GM21515 (cell line): ENCODE results near the gene WDR37.
"Not testable (repeated sequence)": the region's sequence is repeated elsewhere in the genome, so short reads cannot be mapped to it uniquely, and the experiment has no call there.

Experiments used
- ATAC-seq: cut with Tn5 transposase; IDR thresholded peaks from one replicate; pipeline ENCODE4 v1.9.1; 2021; ENCODE audit not compliant: unreplicated experiment

The WDR37 gene

GRCh38 chr10:1149793-1150637 lies 93.8 kb downstream of the WDR37 start:
- no peak for ATAC-seq

- ATAC-seq, result no peak
Measured at GRCh38 chr10:1150638-1150955, 94.4 kb downstream of the WDR37 start.

DNA sequence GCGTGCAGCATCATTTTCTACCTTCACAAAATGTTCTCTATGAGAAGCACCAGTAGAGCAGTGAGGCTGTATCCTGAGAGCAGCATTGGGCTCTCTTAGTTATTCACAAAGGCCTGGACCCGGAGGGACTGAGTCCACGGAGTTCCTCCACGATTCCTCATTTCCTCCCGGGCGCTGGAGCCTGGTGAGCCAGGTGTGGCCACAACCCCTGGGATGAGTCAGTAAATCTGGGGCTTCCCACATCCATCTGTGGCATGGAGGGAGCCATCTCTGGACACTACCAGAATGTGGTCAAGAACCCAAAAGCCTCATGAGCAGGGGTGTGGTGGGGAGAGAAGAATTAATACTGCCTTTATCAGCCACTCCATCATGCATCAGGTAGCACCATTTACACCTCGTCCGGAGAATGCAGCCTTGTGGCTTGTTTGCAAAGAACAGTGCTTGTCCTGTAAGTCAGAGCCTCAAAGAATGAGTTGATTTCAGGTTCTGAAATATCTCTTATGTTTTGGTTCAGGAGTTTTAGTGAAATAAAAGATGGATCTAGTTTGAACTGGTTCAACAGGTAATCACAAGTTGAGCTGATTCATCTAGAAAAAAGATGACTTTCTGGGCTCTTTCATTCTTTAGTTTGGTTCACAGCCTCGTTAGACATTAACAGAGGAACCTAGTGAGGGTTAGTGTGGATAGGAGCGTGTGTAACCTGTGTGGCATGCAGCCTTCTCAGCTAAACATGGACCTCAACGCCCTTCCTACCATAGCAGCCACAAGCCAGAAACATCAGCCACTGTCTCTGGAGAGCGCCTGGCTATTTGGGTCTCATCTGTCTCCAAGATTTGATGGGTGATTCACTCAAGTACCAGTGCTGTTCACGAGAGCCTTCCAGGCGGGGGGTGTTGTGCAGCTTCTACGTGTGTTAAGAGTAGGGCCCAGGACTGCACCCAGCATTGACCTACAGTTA lies 95.2 kb downstream of the WDR37 start:
- ATAC-seq, result no peak

GRCh38 chr10:1152386-1153250 lies 96.4 kb downstream of the WDR37 start:
- ATAC-seq, result no peak

- no peak for ATAC-seq
Measured at GRCh38 chr10:1153251-1153763, 97.1 kb downstream of the WDR37 start.

DNA sequence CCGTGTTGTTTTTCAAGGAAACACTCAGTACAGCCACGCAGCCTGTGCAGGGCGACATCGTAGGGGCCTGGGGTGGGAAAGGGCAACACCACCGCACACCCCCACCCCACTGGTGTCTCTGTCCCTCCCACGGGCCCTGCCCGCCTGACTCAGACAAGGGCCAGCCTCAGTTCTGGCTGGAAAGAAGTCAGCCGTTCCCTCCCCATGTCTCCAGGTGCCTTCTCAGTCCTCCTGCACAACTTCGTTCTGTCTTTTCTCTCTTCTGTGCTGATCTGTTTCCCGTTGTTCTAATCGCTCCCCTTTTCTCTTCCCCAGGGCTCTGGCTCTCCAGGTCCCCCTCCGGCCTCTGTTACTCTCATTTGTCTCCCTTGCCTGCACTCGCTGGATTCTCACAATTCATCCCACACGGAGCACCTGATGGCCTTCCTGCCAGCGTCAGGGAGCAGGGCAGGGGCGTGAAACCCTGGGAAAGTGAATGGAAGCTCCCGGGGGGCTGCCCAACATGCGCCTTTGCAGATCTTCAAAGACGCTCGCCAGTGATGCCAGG lies 97.7 kb downstream of the WDR37 start:
- no peak for ATAC-seq

GRCh38 chr10:1154531-1155295 lies 98.5 kb downstream of the WDR37 start:
- no peak for ATAC-seq

GRCh38 chr10:1155791-1156615 lies 99.8 kb downstream of the WDR37 start:
- ATAC-seq, result no peak

DNA sequence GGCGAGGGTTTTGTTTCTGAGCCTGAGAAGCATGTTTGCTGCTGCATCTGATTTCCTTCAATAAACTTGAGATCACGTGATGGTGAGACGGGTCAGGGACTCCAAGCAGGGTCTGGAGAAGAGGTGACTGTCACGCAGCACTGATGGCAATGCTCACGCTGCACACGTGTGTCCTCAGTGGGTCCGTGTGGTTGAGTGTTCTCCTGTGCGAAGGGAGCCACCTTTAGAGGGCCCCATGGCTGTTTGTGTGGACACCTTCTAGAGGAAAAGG lies 100.4 kb downstream of the WDR37 start:
- ATAC-seq, result no peak

DNA sequence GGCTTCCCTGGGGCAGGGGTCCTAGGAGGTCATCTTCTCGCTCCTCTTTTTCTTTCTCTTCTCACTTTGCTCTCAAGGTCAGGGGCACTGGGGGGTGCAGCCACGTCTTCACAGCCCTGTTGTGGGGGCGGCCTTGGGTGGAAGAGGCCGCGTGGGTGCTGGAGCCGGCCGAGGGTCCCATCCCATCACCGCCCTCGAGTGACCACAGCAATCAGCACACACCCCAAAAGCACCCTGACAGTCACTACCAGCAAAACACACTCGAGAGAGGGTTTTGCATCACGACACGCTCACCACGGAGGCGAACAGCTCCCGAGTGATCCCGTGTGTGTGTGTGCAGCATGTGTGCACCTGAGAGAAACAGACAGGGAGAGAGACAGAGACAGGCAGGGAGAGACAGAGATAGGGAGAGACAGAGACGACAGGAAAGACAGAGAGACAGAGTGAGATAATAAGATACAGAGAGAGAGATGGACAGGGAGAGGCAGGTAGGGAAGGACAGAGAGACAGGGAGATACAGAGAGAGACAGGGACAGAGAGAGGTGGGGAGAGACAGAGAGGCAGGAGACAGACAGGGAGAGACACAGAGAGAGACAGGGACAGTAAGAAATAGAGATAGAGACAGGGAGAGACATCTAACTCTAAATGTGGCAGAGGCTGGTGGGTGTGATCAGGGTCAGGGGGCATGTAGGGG lies 100.9 kb downstream of the WDR37 start:
- no peak for ATAC-seq

DNA sequence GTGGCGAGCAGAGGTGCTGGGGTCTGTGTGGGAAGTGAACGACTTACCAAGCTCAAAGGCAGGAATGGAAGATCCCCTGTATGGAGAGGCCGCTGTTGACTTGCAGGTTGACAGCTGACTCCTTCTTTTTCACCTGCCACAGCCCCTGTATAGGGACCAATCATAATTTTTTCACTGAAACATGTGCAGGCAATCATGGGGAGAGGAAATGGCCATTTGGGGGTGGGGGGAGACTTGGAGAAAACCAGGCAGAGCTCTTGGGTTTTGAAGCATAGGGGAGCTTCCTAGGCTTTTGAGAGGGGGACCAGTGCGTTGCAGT lies 101.4 kb downstream of the WDR37 start:
- ATAC-seq, result no peak

DNA sequence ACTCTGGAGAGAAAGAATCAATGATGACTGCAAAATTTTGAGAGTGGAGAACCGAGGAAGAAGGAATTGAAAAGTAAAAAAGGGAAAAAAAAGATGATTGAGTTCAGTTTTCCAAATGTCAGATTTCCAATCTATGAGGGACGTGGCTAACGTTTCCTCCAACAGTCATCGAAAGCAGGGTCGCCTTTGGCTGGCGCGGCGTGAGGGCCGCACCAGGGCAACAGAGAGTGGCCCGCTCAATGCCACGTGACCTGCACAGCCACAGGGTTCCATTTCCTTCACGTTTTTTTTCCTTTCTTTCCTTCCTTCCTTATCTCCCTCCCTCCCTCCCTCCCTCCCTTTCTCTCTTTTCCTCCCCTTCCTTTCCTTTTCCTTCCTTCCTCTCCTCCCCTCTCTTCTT lies 101.9 kb downstream of the WDR37 start:
- no peak for ATAC-seq

DNA sequence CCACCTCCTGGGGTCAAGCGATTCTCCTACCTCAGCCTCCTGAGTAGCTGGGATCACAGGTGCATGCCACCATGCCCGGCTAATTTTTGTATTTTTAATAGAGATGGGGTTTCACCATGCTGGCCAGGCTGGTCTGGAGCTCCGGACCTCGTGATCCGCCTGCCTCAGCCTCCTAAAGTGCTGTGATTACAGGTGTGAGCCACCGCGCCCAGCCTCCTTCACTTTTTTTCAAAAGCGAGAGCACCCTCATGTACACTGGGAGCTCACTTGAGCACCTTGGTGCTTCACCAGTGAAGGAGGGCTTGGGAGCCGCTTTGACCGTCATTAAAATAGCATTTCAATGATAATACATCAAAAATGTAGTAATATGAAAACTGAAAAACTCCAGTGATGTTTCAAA lies 102.4 kb downstream of the WDR37 start:
- not testable (repeated sequence) for ATAC-seq

GRCh38 chr10:1159131-1160061 lies 103.2 kb downstream of the WDR37 start:
- ATAC-seq, result no peak

DNA sequence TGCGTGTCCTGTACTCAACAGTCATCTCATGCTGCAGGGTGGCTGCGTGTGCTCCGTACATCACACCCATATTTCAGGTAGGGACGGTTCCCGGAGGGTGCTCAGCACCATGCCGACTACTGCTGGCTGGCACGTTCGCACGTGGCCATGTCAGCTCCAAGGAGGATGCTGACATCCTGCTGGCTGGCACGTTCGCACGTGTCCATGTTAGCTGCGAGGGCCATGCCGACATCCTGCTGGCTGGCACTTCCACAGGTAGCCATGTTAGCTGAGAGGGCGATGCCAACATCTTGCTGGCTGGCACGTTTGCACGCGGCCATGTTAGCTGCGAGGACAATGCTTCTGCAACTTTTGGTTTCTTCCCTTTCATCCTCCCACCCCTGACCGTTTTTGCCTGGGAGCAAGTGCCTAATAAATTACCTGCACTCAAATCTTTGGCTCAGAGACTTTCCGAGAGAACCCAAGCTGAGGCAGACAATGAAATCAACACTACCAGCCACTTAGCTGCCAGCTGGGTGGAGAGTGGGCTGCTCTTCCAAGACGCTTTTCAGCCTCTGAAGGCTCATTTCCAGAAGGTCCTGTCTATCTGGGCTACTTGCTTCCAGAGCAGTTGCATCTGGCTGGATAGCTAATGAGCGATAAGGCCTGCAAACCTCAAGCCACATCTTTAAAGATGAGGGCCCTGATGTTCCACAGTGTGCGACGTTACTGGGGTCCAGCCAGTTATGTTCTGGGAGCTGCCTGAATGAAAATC lies 104.6 kb downstream of the WDR37 start:
- ATAC-seq, result no peak

DNA sequence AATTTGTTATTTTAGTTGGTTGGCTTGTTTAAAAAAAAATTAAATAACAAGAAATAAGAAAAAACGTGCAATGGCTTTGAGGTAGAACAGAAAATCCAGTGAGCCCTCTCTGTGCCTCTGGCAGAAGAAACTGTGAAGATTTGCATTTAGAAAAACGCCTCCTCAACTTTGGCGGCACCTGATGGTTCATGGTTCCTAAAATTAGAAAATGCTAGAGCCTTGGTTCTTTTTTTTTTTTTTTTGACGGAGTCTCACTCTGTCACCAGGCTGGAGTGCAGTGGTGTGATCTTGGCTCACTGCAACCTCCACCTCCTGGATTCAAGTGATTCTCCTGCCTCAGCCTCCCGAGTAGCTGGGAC lies 105.1 kb downstream of the WDR37 start:
- peak; percentile 55 for ATAC-seq
